Motor neuron (in vitro differentiated cells): ENCODE data around the gene FGF7. TPM values are rescaled to one million over a fixed set of nuclear protein-coding genes. Genes with fewer than 3 reads are reported as not detected.

Source experiments
- total RNA-seq, 8 experiments: library from RNA; unstranded; fragments of 300-600 nt; gene quantifications; 2 replicates each; pipeline versions ENCODE4 v1.2.3 to v1.2.4, GENCODE V29; 2022

Gene FGF7
- total RNA-seq, 8 experiments from 2014 or later: 0.05 to 33.6 (median 0.94) TPM

Other genes with a start within 250 kb of the FGF7 start
- 10 to 100 TPM in 6 of 8 experiments, 1 to 10 TPM in 2; 5.8 to 16.1 (median 10.6) TPM for gene FAM227B, start 197.6 kb downstream of the FGF7 start, total RNA-seq
- gene DTWD1, start 197.8 kb downstream of the FGF7 start, total RNA-seq: 10 to 100 TPM; 14.0 to 54.9 (median 23.7) TPM